Measurements from ENCODE around the gene PTBP3. TPM values are rescaled to one million over a fixed set of nuclear protein-coding genes. Genes with fewer than 3 reads are reported as not detected.

Gene PTBP3
- total RNA-seq, 4 donors from 2014 or later, result 19.9 to 31.1 (median 25.5) TPM

- Histone ChIP-seq H3K4me1 (no peaks in the 10 kb centered on the region), H3K36me3 (no peaks in the 10 kb centered on the region), H3K27me3 (peaks cover 0 to 9% (median 0%) of the 10 kb centered on the region in 4 donors), H3K9me3 (no peaks in the 10 kb centered on the region), H3K27ac (replicated peaks in 1 of 4) (no peak overlapping the region), H3K4me3 (no peak overlapping the region)
- TF ChIP-seq POLR2AphosphoS5 (IDR thresholded peaks at IDR 0.05) (no peak), CTCF (IDR thresholded peaks at IDR 0.05) (no peak), POLR2A (IDR thresholded peaks at IDR 0.05; ENCODE audit: low read depth) (no peak), EP300 (IDR thresholded peaks at IDR 0.05) (no peak)
- no peak for DNase-seq (ENCODE audit: extremely low spot score)
- intact Hi-C loops (cut with DNase I), result no loop called here
- 95% methylated on average over 1 of the region's 1 CpG for WGBS
These were observed 20.8 kb upstream of the PTBP3 start for GRCh38 chr9:112354081-112354743.

- no peak overlapping the region for H3K27ac ChIP-seq (replicated peaks in 1 of 4)
- peaks cover 0 to 9% (median 0%) of the 10 kb centered on the region in 4 donors for H3K27me3 ChIP-seq
- intact Hi-C loops (cut with DNase I), result no loop called here
- H3K4me3 ChIP-seq, result no peak overlapping the region
- H3K9me3 ChIP-seq, result no peaks in the 10 kb centered on the region
- peaks cover 0 to 10% (median 5%) of the 10 kb centered on the region in 4 donors for H3K4me1 ChIP-seq
- DNase-seq (ENCODE audit: extremely low spot score), result no peak
- WGBS, result 62% methylated on average over 3 of the region's 3 CpGs
- TF ChIP-seq POLR2A (IDR thresholded peaks at IDR 0.05; ENCODE audit: low read depth), result no peak
- TF ChIP-seq POLR2AphosphoS5 (IDR thresholded peaks at IDR 0.05), result no peak
- no peak for TF ChIP-seq CTCF (IDR thresholded peaks at IDR 0.05)
- no peak for TF ChIP-seq EP300 (IDR thresholded peaks at IDR 0.05)
- H3K36me3 ChIP-seq, result no peaks in the 10 kb centered on the region
These were observed 18.8 kb upstream of the PTBP3 start for GRCh38 chr9:112352209-112352608.

GRCh38 chr9:112351184-112351583 lies 17.8 kb upstream of the PTBP3 start:
- no peak for DNase-seq (ENCODE audit: extremely low spot score)
- intact Hi-C loops (cut with DNase I), result no loop called here
- no peak overlapping the region for H3K27ac ChIP-seq (replicated peaks in 1 of 4)
- H3K9me3 ChIP-seq, result no peaks in the 10 kb centered on the region
- no peaks in the 10 kb centered on the region for H3K36me3 ChIP-seq
- no peak for TF ChIP-seq POLR2A (IDR thresholded peaks at IDR 0.05; ENCODE audit: low read depth)
- TF ChIP-seq EP300 (IDR thresholded peaks at IDR 0.05), result no peak
- no peak for TF ChIP-seq POLR2AphosphoS5 (IDR thresholded peaks at IDR 0.05)
- TF ChIP-seq CTCF (IDR thresholded peaks at IDR 0.05), result no peak
- 93% methylated on average over 3 of the region's 3 CpGs for WGBS
- H3K27me3 ChIP-seq, result peaks cover 0 to 9% (median 0%) of the 10 kb centered on the region in 4 donors
- H3K4me1 ChIP-seq, result peaks cover 0 to 10% (median 5%) of the 10 kb centered on the region in 4 donors
- H3K4me3 ChIP-seq, result no peak overlapping the region

- Histone ChIP-seq H3K9me3 (no peaks in the 10 kb centered on the region), H3K4me1 (peaks cover 0 to 10% (median 5%) of the 10 kb centered on the region in 4 donors), H3K4me3 (peak overlapping the region; percentile 46 to 59 (median 50)), H3K27ac (replicated peaks in 1 of 4) (no peak overlapping the region), H3K27me3 (peaks cover 0 to 9% (median 0%) of the 10 kb centered on the region in 4 donors), H3K36me3 (no peaks in the 10 kb centered on the region)
- no peak for DNase-seq (ENCODE audit: extremely low spot score)
- intact Hi-C loops (cut with DNase I), result no loop called here
- no peak for TF ChIP-seq EP300 (IDR thresholded peaks at IDR 0.05)
- no peak for TF ChIP-seq POLR2AphosphoS5 (IDR thresholded peaks at IDR 0.05)
- no peak for TF ChIP-seq CTCF (IDR thresholded peaks at IDR 0.05)
- no peak for TF ChIP-seq POLR2A (IDR thresholded peaks at IDR 0.05; ENCODE audit: low read depth)
- 70% methylated on average over 4 of the region's 4 CpGs for WGBS
These were observed 15.6 kb upstream of the PTBP3 start for GRCh38 chr9:112349008-112349333.

Data from esophagus muscularis mucosa (tissue), 4 donors.